NCI-H2081 (cell line): Measurements from ENCODE around the gene TSFM.
"Not testable (repeated sequence)": the region's sequence is repeated elsewhere in the genome, so short reads cannot be mapped to it uniquely, and the experiment has no call there.

Source experiments
- DNase-seq, 2 experiments: peaks; one replicate each; lab custom pipeline; 2025; lab: John Stamatoyannopoulos, UW

The TSFM gene

GRCh38 chr12:57815177-57816000 is 32.8 kb downstream of the TSFM start:
- DNase-seq, result peak; percentile 26 to 72

GRCh38 chr12:57816001-57816854 is 33.6 kb downstream of the TSFM start:
- no peak for DNase-seq

GRCh38 chr12:57816855-57817151 is 34.2 kb downstream of the TSFM start:
- no peak for DNase-seq

GRCh38 chr12:57817261-57817989 is 34.8 kb downstream of the TSFM start:
- DNase-seq, result no peak

- not testable (repeated sequence) for DNase-seq
Measured at GRCh38 chr12:57817990-57818331, 35.4 kb downstream of the TSFM start.

- not testable (repeated sequence) for DNase-seq
Measured at GRCh38 chr12:57820119-57820518, 37.5 kb downstream of the TSFM start.

GRCh38 chr12:57821015-57821414 is 38.4 kb downstream of the TSFM start:
- DNase-seq, result not testable (repeated sequence)

GRCh38 chr12:57821474-57822214 is 39.1 kb downstream of the TSFM start:
- DNase-seq, result no peak

- no peak for DNase-seq
Measured at GRCh38 chr12:57822392-57823130, 40.0 kb downstream of the TSFM start.

- no peak for DNase-seq
Measured at GRCh38 chr12:57823131-57823907, 40.7 kb downstream of the TSFM start.

- DNase-seq, result no peak
Measured at GRCh38 chr12:57823908-57824640, 41.5 kb downstream of the TSFM start.

- DNase-seq, result no peak
Measured at GRCh38 chr12:57825451-57825850, 42.9 kb downstream of the TSFM start.

- DNase-seq, result no peak
Measured at GRCh38 chr12:57826400-57826799, 43.8 kb downstream of the TSFM start.

GRCh38 chr12:57826966-57827365 is 44.4 kb downstream of the TSFM start:
- DNase-seq, result no peak

- no peak for DNase-seq
Measured at GRCh38 chr12:57829025-57829777, 46.6 kb downstream of the TSFM start.

GRCh38 chr12:57830393-57830792 is 47.8 kb downstream of the TSFM start:
- DNase-seq, result no peak

GRCh38 chr12:57832966-57833365 is 50.4 kb downstream of the TSFM start:
- no peak for DNase-seq

GRCh38 chr12:57833672-57834071 is 51.1 kb downstream of the TSFM start:
- no peak for DNase-seq
